ENCODE data around the gene SCRT2. TPM values are rescaled to one million over a fixed set of nuclear protein-coding genes. Genes with fewer than 3 reads are reported as not detected.

SCRT2 gene
- total RNA-seq, 1 experiment from 2014 or later = not detected

DNA sequence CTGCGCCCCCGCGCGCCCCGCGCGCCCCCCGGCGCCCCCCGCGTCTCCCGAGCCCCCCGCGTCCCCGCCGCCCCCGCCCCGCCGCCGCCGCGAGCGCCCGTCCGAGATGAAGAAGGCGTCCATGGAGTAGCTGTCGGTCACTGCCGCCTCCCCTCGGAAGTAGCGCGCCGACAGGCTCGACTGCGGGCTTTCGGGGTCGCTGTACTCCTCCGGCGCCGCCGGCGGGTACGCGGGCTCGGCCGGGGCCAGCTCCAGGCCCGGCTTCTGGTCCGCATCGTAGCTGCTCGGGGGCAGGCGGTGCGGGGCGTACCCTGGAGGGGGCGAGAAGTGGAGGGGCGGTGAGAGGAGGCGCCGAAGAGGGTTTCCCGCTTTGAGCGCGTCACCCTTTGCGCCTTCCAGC is 11.5 kb downstream of the SCRT2 start:
- DNase-seq = no peak
- Histone ChIP-seq H3K9me3 (ENCODE audit: control insufficient read depth, low read depth, low read length) (no peaks in the 10 kb centered on the region), H3T11ph (ENCODE audit: low read length) (no peak overlapping the region), H3K27ac (ENCODE audit: insufficient read length, low read depth, low read length) (no peak overlapping the region), H3K4ac (ENCODE audit: low read depth, low read length) (no peak overlapping the region), H2BK12ac (ENCODE audit: insufficient read length, low read depth, low read length) (no peak overlapping the region), H3K4me2 (ENCODE audit: insufficient read depth, insufficient read length, low read length) (no peak overlapping the region), H4K5ac (ENCODE audit: insufficient read length, low read depth, low read length) (no peak overlapping the region), H3K23ac (ENCODE audit: insufficient read length, low read depth, low read length) (no peak overlapping the region), H3K23me2 (ENCODE audit: insufficient read length, low read depth, low read length, poor library complexity, severe bottlenecking) (no peaks in the 10 kb centered on the region), H3K56ac (ENCODE audit: insufficient read length, low read depth, low read length) (no peak overlapping the region), H3K27me3 (ENCODE audit: insufficient read depth, low read length) (no peaks in the 10 kb centered on the region), H3K79me1 (ENCODE audit: insufficient read depth, low read depth, low read length, poor library complexity, severe bottlenecking) (no peaks in the 10 kb centered on the region), H3K4me1 (ENCODE audit: insufficient read depth, low read length) (peaks cover 13% of the 10 kb centered on the region), H2BK15ac (ENCODE audit: low read depth, low read length) (no peak overlapping the region), H4K8ac (replicated peaks; ENCODE audit: insufficient read length, low read depth, low read length) (no peak overlapping the region), H3K9ac (ENCODE audit: extremely low read depth, insufficient read length, low read length) (no peak overlapping the region), H3K79me2 (ENCODE audit: insufficient read depth, low read length) (no peaks in the 10 kb centered on the region), H2AK5ac (ENCODE audit: insufficient read length, low read length) (no peak overlapping the region), H4K91ac (ENCODE audit: insufficient read length, low read depth, low read length) (no peak overlapping the region), H3K14ac (ENCODE audit: insufficient read depth, low read length) (no peak overlapping the region), H3K18ac (ENCODE audit: insufficient read length, low read depth, low read length) (no peak overlapping the region), H2BK120ac (ENCODE audit: low read depth, low read length, poor library complexity, severe bottlenecking) (no peak overlapping the region), H4K20me1 (ENCODE audit: control insufficient read depth, insufficient read depth, insufficient read length) (no peaks in the 10 kb centered on the region), H2BK20ac (ENCODE audit: low read depth, low read length, poor library complexity, severe bottlenecking) (no peak overlapping the region), H2AFZ (ENCODE audit: low read length) (no peak overlapping the region), H2BK5ac (ENCODE audit: insufficient read length, low read length) (no peak overlapping the region)
- H3K27ac Mint-ChIP-seq = no peak overlapping the region
- no peaks in the 10 kb centered on the region; a peak in 1 of 7 replicates for H3K36me3 Mint-ChIP-seq (ENCODE audit: insufficient read depth in 1 of 3, low read depth in 3 of 3)
- H3K9me3 Mint-ChIP-seq = no peaks in the 10 kb centered on the region; a peak in 1 of 5 replicates
- no peak overlapping the region for H3K4me3 Mint-ChIP-seq
- peaks cover 8% of the 10 kb centered on the region for H3K27me3 Mint-ChIP-seq (ENCODE audit: low read depth)
- no CpG with 5 or more reads among the region's 60 CpGs for WGBS (ENCODE audit: extremely low coverage, insufficient read length, low lambda C conversion rate)
- peaks cover 59 to 79% of the 10 kb centered on the region in 2 experiments for H3K4me1 Mint-ChIP-seq
- TF ChIP-seq, protein P1, sequence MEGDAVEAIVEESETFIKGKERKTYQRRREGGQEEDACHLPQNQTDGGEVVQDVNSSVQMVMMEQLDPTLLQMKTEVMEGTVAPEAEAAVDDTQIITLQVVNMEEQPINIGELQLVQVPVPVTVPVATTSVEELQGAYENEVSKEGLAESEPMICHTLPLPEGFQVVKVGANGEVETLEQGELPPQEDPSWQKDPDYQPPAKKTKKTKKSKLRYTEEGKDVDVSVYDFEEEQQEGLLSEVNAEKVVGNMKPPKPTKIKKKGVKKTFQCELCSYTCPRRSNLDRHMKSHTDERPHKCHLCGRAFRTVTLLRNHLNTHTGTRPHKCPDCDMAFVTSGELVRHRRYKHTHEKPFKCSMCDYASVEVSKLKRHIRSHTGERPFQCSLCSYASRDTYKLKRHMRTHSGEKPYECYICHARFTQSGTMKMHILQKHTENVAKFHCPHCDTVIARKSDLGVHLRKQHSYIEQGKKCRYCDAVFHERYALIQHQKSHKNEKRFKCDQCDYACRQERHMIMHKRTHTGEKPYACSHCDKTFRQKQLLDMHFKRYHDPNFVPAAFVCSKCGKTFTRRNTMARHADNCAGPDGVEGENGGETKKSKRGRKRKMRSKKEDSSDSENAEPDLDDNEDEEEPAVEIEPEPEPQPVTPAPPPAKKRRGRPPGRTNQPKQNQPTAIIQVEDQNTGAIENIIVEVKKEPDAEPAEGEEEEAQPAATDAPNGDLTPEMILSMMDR (conservative IDR thresholded peaks at IDR 0.05) = no peak

Data from H9 (cell line).